Parathyroid adenoma (tissue), 2 donors: ENCODE results near the gene MPG.

Source experiments
- H2AFZ ChIP-seq: fragments of 300-600 bp; sonication (generic); one replicate; pipeline ENCODE4 v1.7.0; 2017; ENCODE audit warnings: antibody characterized with exemption, mild to moderate bottlenecking
- H3K27ac ChIP-seq: fragments of 300-600 bp; sonication (generic); one replicate; pipeline ENCODE4 v1.7.0; 2017
- H3K27me3 ChIP-seq: fragments of 300-600 bp; sonication (generic); one replicate; pipeline ENCODE4 v1.7.0; 2017; ENCODE audit warnings: low read length; ENCODE audit not compliant: control insufficient read depth, insufficient read depth
- H3K36me3 ChIP-seq: fragments of 300-600 bp; sonication (generic); one replicate; pipeline ENCODE4 v1.7.0; 2017; ENCODE audit warnings: low read length; ENCODE audit not compliant: control insufficient read depth, insufficient read depth
- H3K4me1 ChIP-seq: fragments of 300-600 bp; sonication (generic); one replicate; pipeline ENCODE4 v1.7.0; 2017; ENCODE audit warnings: control low read depth
- H3K4me2 ChIP-seq: fragments of 300-600 bp; sonication (generic); one replicate; pipeline ENCODE4 v1.7.0; 2017; ENCODE audit warnings: low read length
- H3K4me3 ChIP-seq: fragments of 300-600 bp; sonication (generic); one replicate; pipeline ENCODE4 v1.7.0; 2017; ENCODE audit warnings: low read depth, low read length
- H3K79me2 ChIP-seq: fragments of 300-600 bp; sonication (generic); one replicate; pipeline ENCODE4 v1.7.0; 2017; ENCODE audit warnings: control low read depth
- H3K9ac ChIP-seq: fragments of 300-600 bp; sonication (generic); one replicate; pipeline ENCODE4 v1.7.0; 2017; ENCODE audit warnings: mild to moderate bottlenecking
- H3K9me3 ChIP-seq: fragments of 300-600 bp; sonication (generic); one replicate; pipeline ENCODE4 v1.7.0; 2017; ENCODE audit warnings: low read length; ENCODE audit not compliant: control insufficient read depth
- TF ChIP-seq, protein P1 (sequence below): fragments of 300-600 bp; sonication (generic); IDR thresholded peaks from one replicate; pipeline ENCODE4 v1.7.0; 2017; ENCODE audit warnings: antibody characterized with exemption, mild to moderate bottlenecking
- donor health status: primary hyperparathyroidism.

MPG gene

DNA sequence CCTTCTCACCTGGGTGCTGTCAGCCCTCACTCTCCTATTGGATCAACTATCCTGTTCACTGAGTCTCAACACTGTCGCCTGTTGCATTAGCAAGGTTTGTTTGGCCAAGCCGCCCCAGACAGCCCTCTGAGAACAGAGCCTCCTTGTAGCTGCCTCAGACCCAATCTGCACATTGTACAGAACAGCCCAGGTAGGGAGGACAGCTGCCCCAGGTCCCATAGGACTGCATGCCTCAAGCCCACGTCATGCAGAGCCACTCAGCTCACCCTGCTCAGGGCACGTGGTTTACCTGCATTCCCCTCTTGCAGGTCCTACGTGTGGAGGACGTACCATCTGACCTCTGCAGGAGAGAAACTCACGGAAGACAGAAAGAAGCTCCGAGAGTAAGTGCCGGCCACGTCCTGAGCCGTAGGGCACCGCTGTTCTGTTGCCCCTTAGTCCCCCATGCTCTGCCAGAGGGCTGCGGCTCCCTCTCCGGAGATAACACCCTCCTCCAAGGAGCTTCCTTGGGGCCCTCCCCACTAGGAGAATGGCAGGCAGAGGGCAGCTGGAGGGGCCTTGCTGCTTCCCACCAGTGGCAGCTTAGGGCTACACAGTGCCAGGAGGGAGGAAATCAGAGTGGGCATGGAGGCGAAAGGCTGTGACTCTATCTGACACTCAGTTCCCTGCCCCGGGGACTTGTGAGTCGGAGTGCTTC is 21.6 kb upstream of the MPG start:
- Histone ChIP-seq H2AFZ (no peak overlapping the region), H3K4me3 (no peak overlapping the region), H3K27ac (no peak overlapping the region), H3K4me1 (no peaks in the 10 kb centered on the region), H3K4me2 (no peak overlapping the region), H3K36me3 (no peaks in the 10 kb centered on the region), H3K79me2 (no peaks in the 10 kb centered on the region), H3K9me3 (no peaks in the 10 kb centered on the region), H3K9ac (no peak overlapping the region), H3K27me3 (no peaks in the 10 kb centered on the region)
- TF ChIP-seq, protein P1, sequence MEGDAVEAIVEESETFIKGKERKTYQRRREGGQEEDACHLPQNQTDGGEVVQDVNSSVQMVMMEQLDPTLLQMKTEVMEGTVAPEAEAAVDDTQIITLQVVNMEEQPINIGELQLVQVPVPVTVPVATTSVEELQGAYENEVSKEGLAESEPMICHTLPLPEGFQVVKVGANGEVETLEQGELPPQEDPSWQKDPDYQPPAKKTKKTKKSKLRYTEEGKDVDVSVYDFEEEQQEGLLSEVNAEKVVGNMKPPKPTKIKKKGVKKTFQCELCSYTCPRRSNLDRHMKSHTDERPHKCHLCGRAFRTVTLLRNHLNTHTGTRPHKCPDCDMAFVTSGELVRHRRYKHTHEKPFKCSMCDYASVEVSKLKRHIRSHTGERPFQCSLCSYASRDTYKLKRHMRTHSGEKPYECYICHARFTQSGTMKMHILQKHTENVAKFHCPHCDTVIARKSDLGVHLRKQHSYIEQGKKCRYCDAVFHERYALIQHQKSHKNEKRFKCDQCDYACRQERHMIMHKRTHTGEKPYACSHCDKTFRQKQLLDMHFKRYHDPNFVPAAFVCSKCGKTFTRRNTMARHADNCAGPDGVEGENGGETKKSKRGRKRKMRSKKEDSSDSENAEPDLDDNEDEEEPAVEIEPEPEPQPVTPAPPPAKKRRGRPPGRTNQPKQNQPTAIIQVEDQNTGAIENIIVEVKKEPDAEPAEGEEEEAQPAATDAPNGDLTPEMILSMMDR = no peak

DNA sequence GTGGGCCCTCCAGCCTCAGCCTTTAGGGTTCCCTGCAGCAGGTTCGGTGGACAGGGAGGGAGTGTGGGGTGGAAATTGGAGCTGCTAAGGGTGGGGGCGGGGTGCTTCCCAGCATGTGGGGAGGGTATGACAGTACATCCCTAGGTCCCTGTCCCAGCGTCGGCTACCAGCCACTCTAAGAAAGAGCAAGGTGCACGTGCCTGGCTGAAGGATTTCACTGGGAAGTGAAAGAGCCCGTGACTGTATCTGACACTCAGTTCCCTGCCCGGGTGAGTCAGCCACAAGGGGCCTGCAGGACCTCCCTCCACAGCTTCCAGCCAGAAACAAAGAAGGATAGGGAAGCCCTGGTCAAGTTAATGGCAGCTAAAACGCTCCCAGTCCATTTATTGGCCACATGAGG is 20.3 kb upstream of the MPG start:
- no peak overlapping the region for H3K27ac ChIP-seq
- no peak overlapping the region for H3K9ac ChIP-seq
- H3K4me3 ChIP-seq = no peak overlapping the region
- H3K9me3 ChIP-seq = no peaks in the 10 kb centered on the region
- no peaks in the 10 kb centered on the region for H3K4me1 ChIP-seq
- no peak overlapping the region for H2AFZ ChIP-seq
- no peak overlapping the region for H3K4me2 ChIP-seq
- H3K36me3 ChIP-seq = no peaks in the 10 kb centered on the region
- H3K79me2 ChIP-seq = no peaks in the 10 kb centered on the region
- TF ChIP-seq, protein P1 = no peak
- H3K27me3 ChIP-seq = no peaks in the 10 kb centered on the region

GRCh38 chr16:58491-59439 is 19.3 kb upstream of the MPG start:
- TF ChIP-seq, protein P1 = no peak
- no peak overlapping the region for H3K4me3 ChIP-seq
- no peaks in the 10 kb centered on the region for H3K27me3 ChIP-seq
- no peak overlapping the region for H2AFZ ChIP-seq
- H3K27ac ChIP-seq = no peak overlapping the region
- H3K4me1 ChIP-seq = no peaks in the 10 kb centered on the region
- no peaks in the 10 kb centered on the region for H3K36me3 ChIP-seq
- H3K79me2 ChIP-seq = no peaks in the 10 kb centered on the region
- H3K9me3 ChIP-seq = no peaks in the 10 kb centered on the region
- no peak overlapping the region for H3K4me2 ChIP-seq
- H3K9ac ChIP-seq = no peak overlapping the region

DNA sequence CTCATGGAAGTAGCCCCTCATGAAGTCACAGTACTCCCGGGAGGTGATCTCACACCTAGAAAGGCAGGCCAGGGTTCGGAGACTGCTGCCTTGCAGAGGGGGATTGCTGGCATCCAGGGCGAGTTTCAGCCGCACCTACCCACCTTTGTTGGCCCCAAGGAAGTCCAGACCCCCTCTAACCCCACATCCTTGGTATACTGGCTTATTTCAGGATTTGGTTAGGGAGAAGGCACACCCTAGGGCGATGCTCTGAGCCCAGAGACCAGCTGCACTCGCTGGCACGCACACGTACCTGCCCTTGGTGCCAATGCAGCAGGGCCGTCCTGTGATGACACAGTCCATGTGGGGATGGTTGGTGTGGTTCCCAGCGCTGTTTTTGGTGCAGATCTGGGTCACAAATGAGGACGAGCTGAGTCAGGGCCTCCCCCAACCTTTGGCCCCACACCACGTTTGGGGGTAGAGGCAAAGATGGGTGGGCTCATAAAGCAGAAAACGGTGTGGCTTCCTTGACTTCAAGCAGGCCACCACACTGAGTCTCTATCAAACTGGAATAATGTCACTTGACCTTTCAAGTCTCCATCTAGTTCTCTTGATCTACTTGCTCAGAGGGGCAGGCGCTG is 18.5 kb upstream of the MPG start:
- no peaks in the 10 kb centered on the region for H3K27me3 ChIP-seq
- no peaks in the 10 kb centered on the region for H3K79me2 ChIP-seq
- no peak overlapping the region for H3K4me2 ChIP-seq
- H3K27ac ChIP-seq = no peak overlapping the region
- no peaks in the 10 kb centered on the region for H3K9me3 ChIP-seq
- no peak overlapping the region for H3K4me3 ChIP-seq
- TF ChIP-seq, protein P1 = no peak
- no peaks in the 10 kb centered on the region for H3K36me3 ChIP-seq
- no peak overlapping the region for H2AFZ ChIP-seq
- H3K4me1 ChIP-seq = no peaks in the 10 kb centered on the region
- H3K9ac ChIP-seq = no peak overlapping the region
